HAP-1 (cell line): ENCODE measurements around the gene CASP10.
"Not testable (repeated sequence)": the region's sequence is repeated elsewhere in the genome, so short reads cannot be mapped to it uniquely, and the experiment has no call there.

Experiments used
- DNase-seq, 2 experiments: peaks; one replicate each; pipeline ENCODE4 v3.0.0-alpha.2; 2016 to 2020; ENCODE audit warnings: low spot score in 2 of 2
- H3K27me3 ChIP-seq: fragments of 250-450 bp; sonication (Bioruptor Pico); 2 replicates; pipeline ENCODE4 v1.5.1; 2020; ENCODE audit warnings: low read depth, mild to moderate bottlenecking, moderate library complexity
- H3K36me3 ChIP-seq: fragments of 250-450 bp; sonication (Bioruptor Pico); replicated peaks from 2 replicates; pipeline ENCODE4 v1.5.1; 2020; ENCODE audit warnings: mild to moderate bottlenecking
- H3K4me1 ChIP-seq: fragments of 250-450 bp; sonication (Bioruptor Pico); 2 replicates; pipeline ENCODE4 v1.5.1; 2020; ENCODE audit warnings: mild to moderate bottlenecking
- H3K4me3 ChIP-seq: fragments of 250-450 bp; sonication (Bioruptor Pico); 2 replicates; pipeline ENCODE4 v1.5.1; 2020; ENCODE audit warnings: mild to moderate bottlenecking, moderate library complexity
- H3K9me3 ChIP-seq: fragments of 250-450 bp; sonication (Bioruptor Pico); 2 replicates; pipeline ENCODE4 v1.5.1; 2020; ENCODE audit warnings: mild to moderate bottlenecking, moderate library complexity
- in situ Hi-C: fragments of 300-500 bp; cut with MboI; formaldehyde crosslinking; loops from 3 replicates; pipeline ENCODE4 v1.14.3; 2020; ENCODE audit warnings: low sequenced_read_pairs, inconsistent platforms, mixed read lengths

Gene CASP10

DNA sequence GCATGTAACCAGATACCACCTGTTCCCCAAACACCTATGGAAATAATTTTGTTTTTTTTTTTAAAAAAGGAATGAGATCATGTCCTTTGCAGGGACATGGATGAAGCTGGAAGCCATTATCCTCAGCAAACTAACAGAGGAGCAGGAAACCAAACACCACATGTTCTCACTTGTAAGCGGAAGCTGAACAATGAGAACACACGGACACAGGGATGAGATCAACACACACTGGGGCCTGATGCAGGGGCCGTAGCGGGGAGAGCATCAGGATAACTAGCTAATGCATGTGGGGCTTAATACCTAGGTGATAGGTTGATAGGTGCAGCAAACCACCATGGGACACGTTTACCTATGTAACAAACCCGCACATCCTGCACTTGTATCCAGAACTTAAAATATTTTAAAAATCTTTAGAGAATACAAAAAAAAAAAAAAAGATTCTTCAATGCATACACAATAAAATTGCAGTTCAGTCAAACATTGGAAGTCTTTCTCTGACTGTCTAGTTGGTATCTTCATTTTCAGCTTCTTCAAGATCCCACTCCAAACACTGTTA lies 11.6 kb upstream of the CASP10 start:
- Histone ChIP-seq H3K9me3 (no peaks in the 10 kb centered on the region), H3K27me3 (no peaks in the 10 kb centered on the region), H3K4me3 (no peak overlapping the region), H3K36me3 (no peaks in the 10 kb centered on the region), H3K4me1 (peaks cover 14% of the 10 kb centered on the region)
- in situ Hi-C loops: loop anchor here (10.0 kb wide), 1 partner anchor 267 kb away; no protein-coding TSS in a partner anchor
- no peak for DNase-seq

GRCh38 chr2:201172279-201172678 lies 10.7 kb upstream of the CASP10 start:
- DNase-seq: no peak
- H3K27me3 ChIP-seq: no peaks in the 10 kb centered on the region
- in situ Hi-C loops: loop anchor here (10.0 kb wide), 1 partner anchor 267 kb away; no protein-coding TSS in a partner anchor
- H3K9me3 ChIP-seq: no peaks in the 10 kb centered on the region
- peaks cover 14% of the 10 kb centered on the region for H3K4me1 ChIP-seq
- H3K36me3 ChIP-seq: no peaks in the 10 kb centered on the region
- no peak overlapping the region for H3K4me3 ChIP-seq

DNA sequence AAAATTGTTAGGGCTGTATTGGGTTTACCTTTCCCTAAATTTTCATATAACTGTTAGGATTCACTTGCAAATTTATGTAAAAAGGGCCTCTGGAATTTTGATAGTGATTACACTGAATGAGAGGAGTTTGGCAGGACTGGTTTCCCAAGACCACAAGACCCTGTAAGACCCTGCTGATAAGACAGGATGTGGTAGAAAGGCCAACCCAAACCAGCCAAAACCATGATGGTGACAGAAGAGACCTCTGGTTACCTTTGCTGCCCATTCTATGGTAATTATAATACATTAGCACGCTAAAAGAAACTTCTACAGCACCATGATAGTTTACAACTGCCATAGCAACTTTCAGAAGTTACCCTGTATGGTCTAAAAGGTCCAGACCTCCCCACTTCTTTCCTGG lies 8.3 kb upstream of the CASP10 start:
- peaks cover 14% of the 10 kb centered on the region for H3K4me1 ChIP-seq
- in situ Hi-C loops: loop anchor here (10.0 kb wide), 1 partner anchor 270 kb away; no protein-coding TSS in a partner anchor

DNA sequence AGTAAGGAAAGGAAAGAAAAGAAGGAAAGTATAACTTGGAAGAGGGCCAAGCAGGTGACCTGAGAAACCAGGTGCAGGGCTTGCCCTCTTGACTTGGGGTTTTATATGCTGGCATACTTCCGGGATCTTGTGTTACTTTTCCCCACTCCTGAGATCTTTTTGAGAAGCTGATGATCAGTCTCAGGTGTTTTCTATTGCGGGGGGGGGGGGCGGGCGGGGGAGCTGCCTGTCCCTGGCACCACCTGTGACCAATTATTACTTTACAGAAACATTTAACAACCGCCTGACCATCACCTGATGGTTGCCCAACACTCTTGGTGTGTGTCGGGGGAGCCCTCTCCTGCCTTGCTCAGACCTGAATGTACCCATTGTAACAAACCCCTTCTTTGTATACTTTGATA lies 6.9 kb upstream of the CASP10 start:
- Histone ChIP-seq H3K4me3 (no peak overlapping the region), H3K9me3 (peaks cover 3% of the 10 kb centered on the region; the same call in 1 of the 2 replicates), H3K4me1 (peaks cover 8% of the 10 kb centered on the region), H3K36me3 (no peaks in the 10 kb centered on the region), H3K27me3 (no peaks in the 10 kb centered on the region)
- no peak for DNase-seq
- in situ Hi-C loops: loop anchor here (10.0 kb wide), 1 partner anchor 271 kb away; no protein-coding TSS in a partner anchor

More for the DNA sequence above, 8.3 kb upstream of the CASP10 start:
- no peak overlapping the region for H3K4me3 ChIP-seq
- peaks cover 3% of the 10 kb centered on the region; the same call in 1 of the 2 replicates for H3K9me3 ChIP-seq
- H3K27me3 ChIP-seq: no peaks in the 10 kb centered on the region
- H3K36me3 ChIP-seq: no peaks in the 10 kb centered on the region
- no peak for DNase-seq

- no peak for DNase-seq
- Histone ChIP-seq H3K27me3 (no peaks in the 10 kb centered on the region), H3K4me1 (peaks cover 9% of the 10 kb centered on the region; the same call in 1 of the 2 replicates), H3K9me3 (peaks cover 3% of the 10 kb centered on the region; the same call in 1 of the 2 replicates), H3K36me3 (no peaks in the 10 kb centered on the region), H3K4me3 (no peak overlapping the region)
- in situ Hi-C loops: no loop called here
Observed at GRCh38 chr2:201180010-201180409, 2.9 kb upstream of the CASP10 start.

GRCh38 chr2:201183365-201183727 lies 405 bp downstream of the CASP10 start:
- peaks cover 9% of the 10 kb centered on the region; the same call in 1 of the 2 replicates for H3K4me1 ChIP-seq
- in situ Hi-C loops: no loop called here
- H3K36me3 ChIP-seq: no peaks in the 10 kb centered on the region
- peaks cover 3% of the 10 kb centered on the region; the same call in 1 of the 2 replicates for H3K9me3 ChIP-seq
- no peak for DNase-seq
- no peaks in the 10 kb centered on the region for H3K27me3 ChIP-seq
- peak overlapping the region; percentile 10 for H3K4me3 ChIP-seq

DNA sequence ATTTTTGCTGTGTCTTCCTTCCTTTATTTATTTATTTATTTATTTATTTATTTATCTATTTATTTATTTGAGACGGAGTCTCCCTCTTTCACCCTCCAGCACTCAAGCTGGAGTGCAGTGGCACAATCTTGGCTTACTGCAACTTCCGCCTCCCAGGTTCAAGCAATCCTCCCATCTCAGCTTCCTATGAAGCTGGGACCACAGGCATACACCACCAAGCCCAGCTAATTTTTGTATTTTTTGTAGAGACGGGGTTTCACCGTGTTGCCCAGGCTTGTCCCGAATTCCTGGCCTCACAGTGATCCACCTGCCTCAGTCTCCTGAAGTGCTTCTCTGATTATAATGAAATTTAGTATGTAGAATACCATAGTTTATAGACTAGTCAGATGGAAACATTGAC lies 894 bp downstream of the CASP10 start:
- H3K4me1 ChIP-seq, in situ Hi-C loops, H3K9me3 ChIP-seq, H3K27me3 ChIP-seq, DNase-seq, H3K36me3 ChIP-seq, H3K4me3 ChIP-seq: not testable (repeated sequence)

GRCh38 chr2:201184248-201184647 lies 1.3 kb downstream of the CASP10 start:
- H3K4me3 ChIP-seq, in situ Hi-C loops, H3K27me3 ChIP-seq, DNase-seq, H3K4me1 ChIP-seq, H3K9me3 ChIP-seq, H3K36me3 ChIP-seq: not testable (repeated sequence)

GRCh38 chr2:201185863-201186262 lies 2.9 kb downstream of the CASP10 start:
- Histone ChIP-seq H3K9me3 (no peaks in the 10 kb centered on the region), H3K4me3 (no peak overlapping the region), H3K4me1 (peaks cover 9% of the 10 kb centered on the region; the same call in 1 of the 2 replicates), H3K36me3 (no peaks in the 10 kb centered on the region), H3K27me3 (no peaks in the 10 kb centered on the region)
- DNase-seq: no peak
- in situ Hi-C loops: no loop called here

DNA sequence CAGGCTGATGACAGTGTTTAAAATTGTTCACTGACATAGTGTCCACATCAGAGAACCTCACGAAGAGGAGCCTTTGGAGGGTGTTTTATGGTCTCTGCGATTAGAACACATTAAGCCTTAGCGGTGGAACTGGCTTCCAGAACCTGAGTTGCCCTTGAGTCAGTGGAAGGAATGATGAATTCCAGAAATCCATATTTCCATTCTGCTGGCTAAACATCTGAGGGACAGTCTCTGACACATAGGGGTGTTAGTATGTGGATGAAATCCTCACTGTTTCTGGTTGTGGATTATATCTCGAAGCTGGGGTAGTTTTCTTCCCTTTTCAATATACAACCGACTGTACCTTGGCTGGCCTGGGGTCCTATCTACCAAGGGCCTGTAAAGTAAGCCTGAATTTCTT lies 4.0 kb downstream of the CASP10 start:
- no peaks in the 10 kb centered on the region for H3K36me3 ChIP-seq
- in situ Hi-C loops: no loop called here
- no peak for DNase-seq
- H3K4me1 ChIP-seq: peaks cover 9% of the 10 kb centered on the region; the same call in 1 of the 2 replicates
- H3K4me3 ChIP-seq: no peak overlapping the region
- no peaks in the 10 kb centered on the region for H3K9me3 ChIP-seq
- H3K27me3 ChIP-seq: no peaks in the 10 kb centered on the region

- Histone ChIP-seq H3K4me1 (peaks cover under 1% of the 10 kb centered on the region; the same call in 1 of the 2 replicates), H3K36me3 (no peaks in the 10 kb centered on the region), H3K27me3 (no peaks in the 10 kb centered on the region), H3K4me3 (no peak overlapping the region), H3K9me3 (no peaks in the 10 kb centered on the region)
- DNase-seq: no peak
- in situ Hi-C loops: no loop called here
Observed at GRCh38 chr2:201188449-201188848, 5.5 kb downstream of the CASP10 start.

DNA sequence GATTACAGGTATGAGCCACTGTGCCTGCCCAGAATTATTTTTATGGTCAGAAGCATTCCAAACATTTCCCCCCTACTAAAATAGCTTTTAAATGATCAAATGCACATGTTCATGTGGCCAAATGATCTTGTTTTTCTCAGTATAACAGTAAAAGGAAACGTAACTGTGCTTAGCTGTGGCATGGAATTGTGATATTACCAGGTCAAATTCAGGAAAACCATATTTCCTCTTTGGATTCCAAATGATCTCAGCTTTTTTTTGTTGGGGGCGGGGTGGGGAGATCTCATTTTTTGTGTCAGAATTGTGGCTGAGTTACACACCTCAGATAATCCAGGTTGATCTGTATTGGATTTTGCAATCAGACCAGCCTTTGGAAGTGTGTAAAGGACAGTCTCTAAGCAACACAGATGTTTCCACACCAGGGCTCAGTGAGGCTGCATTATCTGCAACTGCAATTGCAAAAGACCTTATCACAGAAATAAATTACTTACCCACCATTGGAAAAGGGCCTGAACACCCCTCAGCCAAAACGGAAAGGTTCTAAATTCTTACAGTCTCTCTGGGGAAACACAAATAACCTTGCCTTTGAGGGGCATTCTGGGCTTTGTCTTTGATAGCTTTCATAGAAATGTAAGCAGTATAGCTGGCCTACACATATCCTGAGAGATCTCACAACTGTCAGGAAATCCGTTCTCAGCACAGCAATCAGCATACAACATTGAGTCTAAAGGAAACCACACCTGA lies 8.4 kb downstream of the CASP10 start:
- Histone ChIP-seq H3K36me3 (no peaks in the 10 kb centered on the region), H3K27me3 (no peaks in the 10 kb centered on the region), H3K9me3 (no peaks in the 10 kb centered on the region), H3K4me1 (no peaks in the 10 kb centered on the region), H3K4me3 (no peak overlapping the region)
- DNase-seq: no peak
- in situ Hi-C loops: no loop called here

GRCh38 chr2:201194097-201194496 lies 11.2 kb downstream of the CASP10 start:
- no peaks in the 10 kb centered on the region for H3K27me3 ChIP-seq
- H3K36me3 ChIP-seq: no peaks in the 10 kb centered on the region
- no peak overlapping the region for H3K4me3 ChIP-seq
- H3K4me1 ChIP-seq: no peaks in the 10 kb centered on the region
- in situ Hi-C loops: no loop called here
- no peaks in the 10 kb centered on the region; the same call in 1 of the 2 replicates for H3K9me3 ChIP-seq
- DNase-seq: no peak

- in situ Hi-C loops: no loop called here
- Histone ChIP-seq H3K4me1 (no peaks in the 10 kb centered on the region), H3K9me3 (no peaks in the 10 kb centered on the region; the same call in 1 of the 2 replicates), H3K36me3 (no peaks in the 10 kb centered on the region), H3K4me3 (no peak overlapping the region), H3K27me3 (no peaks in the 10 kb centered on the region)
- DNase-seq: no peak
Observed at GRCh38 chr2:201195331-201195730, 12.4 kb downstream of the CASP10 start.
